H4 (cell line): ENCODE results near the gene IGSF5. TPM values are rescaled to one million over a fixed set of nuclear protein-coding genes. Genes with fewer than 3 reads are reported as not detected.
"Not testable (repeated sequence)": the region's sequence is repeated elsewhere in the genome, so short reads cannot be mapped to it uniquely, and the experiment has no call there.

ENCODE experiments used
- DNase-seq: peaks from one replicate; pipeline ENCODE4 v3.0.0-alpha.2; 2015; ENCODE audit warnings: low spot score
- total RNA-seq: library from RNA; depleted of rRNA; stranded (reverse); fragments of >200 nt; shearing (Covaris generic); gene quantifications from 2 replicates; pipeline ENCODE4 v1.2.3, GENCODE V29; 2014; rRNA removed

Gene IGSF5
- 0.04 and 0.19 TPM in 2 replicates for total RNA-seq

GRCh38 chr21:39744883-39745282, at the start of gene IGSF5:
Gene IGSF5 (plus strand): TSS chr21:39745183. CDS start chr21:39745510, 327 bp downstream.
- not testable (repeated sequence) for DNase-seq

- no peak for DNase-seq
Measured at GRCh38 chr21:39696196-39696595, 48.8 kb upstream of the IGSF5 start.

GRCh38 chr21:39696618-39697017, 48.4 kb upstream of the IGSF5 start:
- peak; percentile 17 for DNase-seq

DNA sequence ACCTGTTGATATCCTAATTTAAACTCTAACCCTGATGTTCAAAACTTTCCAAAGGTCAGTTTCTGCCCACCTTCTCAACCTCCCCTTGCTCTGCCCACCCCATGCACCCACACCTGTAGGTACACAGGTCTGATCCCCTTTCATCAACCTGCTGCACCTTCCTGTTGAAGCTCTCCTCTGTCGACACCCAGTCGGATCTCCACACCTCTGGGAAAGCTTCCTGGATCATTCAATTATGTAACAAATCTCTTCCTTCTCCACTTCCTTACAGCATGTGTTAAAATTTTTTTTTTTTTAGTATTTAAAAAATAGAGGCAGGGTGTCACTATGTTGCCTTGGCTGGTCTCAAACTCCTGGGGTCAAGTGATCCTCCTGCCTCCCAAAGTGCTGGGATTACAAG, 44.7 kb upstream of the IGSF5 start:
- DNase-seq: no peak

- no peak for DNase-seq
Measured at GRCh38 chr21:39703578-39703977, 41.4 kb upstream of the IGSF5 start.

DNA sequence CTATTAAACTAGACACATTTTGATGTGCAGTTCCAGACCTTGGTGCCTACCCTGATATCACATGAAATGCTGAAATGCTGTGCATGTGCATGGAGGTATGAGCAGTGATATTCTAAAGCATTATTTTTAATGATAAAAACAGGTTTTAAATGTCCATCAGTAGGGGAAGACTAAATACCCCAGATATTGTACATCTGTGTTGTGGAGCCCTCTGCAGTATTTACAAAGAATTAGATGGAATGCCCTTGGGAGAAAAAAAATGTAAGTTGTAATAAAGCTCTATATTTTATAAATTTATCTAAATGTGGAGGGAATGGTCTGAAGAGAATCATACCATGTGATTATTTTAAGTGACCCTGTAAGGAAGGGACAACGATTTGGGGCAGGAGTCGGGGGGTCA, 39.1 kb upstream of the IGSF5 start:
- DNase-seq: no peak

- no peak for DNase-seq
Measured at GRCh38 chr21:39707316-39707715, 37.7 kb upstream of the IGSF5 start.

DNA sequence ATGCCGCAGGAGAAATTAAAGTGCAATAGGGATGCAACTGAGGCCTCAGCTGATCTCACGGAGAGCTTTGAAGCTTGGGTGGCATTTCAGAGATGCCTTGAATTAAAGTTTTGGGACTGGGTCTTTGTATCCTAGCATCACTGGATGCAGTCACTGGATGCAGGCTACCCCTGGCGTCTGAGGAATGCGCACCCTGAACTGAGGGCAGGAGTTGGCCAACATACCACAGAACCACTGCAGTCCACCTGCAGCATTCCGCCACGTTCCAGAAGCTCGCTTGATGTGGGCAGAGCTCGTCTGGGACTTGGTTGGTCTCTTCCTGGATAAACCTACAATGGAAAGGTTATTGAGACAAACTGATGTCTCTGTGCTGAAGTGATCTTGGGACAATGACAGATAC, 34.1 kb upstream of the IGSF5 start:
- DNase-seq: no peak

DNA sequence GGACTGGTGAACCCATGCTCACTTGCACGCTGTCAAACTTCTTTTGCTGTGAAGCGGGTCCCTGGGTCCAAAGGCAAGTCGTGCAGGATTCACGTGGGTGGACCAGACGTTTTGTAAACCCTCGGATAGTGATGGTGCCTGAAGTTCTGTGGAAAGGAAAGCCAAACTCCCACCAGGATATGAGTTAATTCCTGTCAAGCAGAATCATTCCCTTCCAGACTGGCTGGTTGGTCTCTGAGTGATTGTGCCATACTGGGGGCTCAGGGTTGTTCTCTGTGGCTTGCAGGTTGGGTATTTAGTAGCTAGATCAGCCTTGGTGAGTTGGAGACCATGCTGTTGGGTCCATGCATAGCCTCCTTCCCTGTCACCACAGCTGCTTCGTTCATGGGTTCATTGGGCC, 32.7 kb upstream of the IGSF5 start:
- DNase-seq: no peak

- no peak for DNase-seq
Measured at GRCh38 chr21:39712976-39713375, 32.0 kb upstream of the IGSF5 start.

GRCh38 chr21:39713905-39714304, 31.1 kb upstream of the IGSF5 start:
- no peak for DNase-seq

GRCh38 chr21:39714331-39714730, 30.7 kb upstream of the IGSF5 start:
- no peak for DNase-seq

DNA sequence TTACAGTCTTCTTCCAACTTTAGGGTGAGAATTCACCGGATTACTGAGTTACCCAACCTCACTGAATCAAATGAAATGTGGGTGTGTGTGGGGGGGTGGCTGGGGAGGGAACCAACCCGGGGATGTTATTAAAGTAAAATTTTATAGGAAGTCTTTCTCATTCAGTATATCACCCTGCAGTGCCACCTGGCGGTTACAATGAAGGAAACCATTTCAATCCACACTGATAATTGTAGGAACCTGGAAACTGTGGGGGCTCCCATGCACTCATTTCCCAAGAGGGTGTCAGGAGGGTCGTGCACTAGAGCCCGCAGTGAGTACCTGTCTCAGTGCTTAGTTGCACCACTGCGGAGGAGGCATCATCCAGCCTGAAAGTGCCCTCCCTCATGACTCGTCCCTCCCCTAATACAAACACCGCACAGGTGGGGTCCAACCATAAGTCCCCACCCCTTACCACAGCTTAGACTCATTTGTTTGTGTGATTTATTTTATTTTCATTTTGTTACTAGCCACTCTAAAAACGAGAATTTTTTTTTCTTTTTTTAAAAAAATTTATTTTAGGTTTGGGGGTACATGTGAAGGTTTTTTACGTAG, 29.1 kb upstream of the IGSF5 start:
- peak; percentile 32 for DNase-seq

GRCh38 chr21:39720126-39720778, 24.7 kb upstream of the IGSF5 start:
- DNase-seq: no peak

GRCh38 chr21:39721885-39722284, 23.1 kb upstream of the IGSF5 start:
- DNase-seq: no peak

DNA sequence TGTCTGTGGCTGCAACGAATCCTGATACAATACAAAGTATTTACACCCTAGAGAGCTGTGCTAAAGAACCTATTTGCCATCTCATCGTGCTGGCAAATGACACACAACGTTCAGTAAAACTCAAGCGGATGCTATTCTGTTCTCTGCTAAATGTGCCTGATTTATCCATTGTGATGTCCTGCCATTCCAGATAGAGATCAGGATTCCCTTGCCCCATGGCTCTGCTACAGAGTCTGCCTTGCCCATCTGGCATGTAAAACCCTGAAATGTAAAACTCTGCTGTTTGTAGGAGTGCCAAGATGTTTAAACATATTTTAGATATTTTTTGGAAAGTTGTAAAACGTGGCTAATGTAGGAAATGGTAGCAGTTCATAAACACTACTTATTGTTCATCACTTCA, 20.0 kb upstream of the IGSF5 start:
- DNase-seq: no peak

GRCh38 chr21:39726133-39726532, 18.9 kb upstream of the IGSF5 start:
- no peak for DNase-seq

DNA sequence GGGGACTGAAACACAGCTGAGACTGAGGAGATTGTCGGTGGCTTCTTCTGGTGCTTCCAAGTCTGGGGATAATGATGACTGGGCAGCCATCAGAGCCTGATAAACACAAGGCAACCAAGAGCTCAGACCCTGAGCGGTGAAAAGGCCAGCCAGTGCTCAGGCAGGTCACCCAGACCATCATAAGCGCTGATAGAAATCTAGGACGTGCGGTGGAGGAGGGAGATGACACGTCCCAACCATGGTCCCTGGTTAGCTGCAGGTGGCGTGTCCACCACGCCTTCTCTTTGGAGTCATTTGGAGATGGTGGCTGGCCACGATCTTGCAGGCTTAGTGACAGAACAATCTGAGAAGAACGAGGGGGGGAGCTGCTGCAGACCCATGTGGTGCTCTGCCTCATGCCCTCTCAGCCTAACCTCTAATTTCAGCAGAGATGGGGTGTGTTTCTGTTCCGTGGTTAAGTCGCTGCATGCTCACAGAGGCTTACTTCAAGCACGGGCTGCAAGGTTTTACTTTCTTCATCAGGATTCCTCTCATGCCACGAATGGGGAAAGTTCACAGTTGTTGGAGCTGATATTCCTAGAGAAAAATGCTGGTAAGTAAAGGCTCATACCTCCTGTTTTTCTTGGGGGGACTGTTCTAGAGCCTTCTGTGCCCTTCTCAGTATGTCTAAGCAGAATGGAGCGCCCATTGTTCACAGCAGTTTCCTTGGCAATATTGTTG, 17.4 kb upstream of the IGSF5 start:
- DNase-seq: no peak

- DNase-seq: no peak
Measured at GRCh38 chr21:39728341-39728740, 16.6 kb upstream of the IGSF5 start.

DNA sequence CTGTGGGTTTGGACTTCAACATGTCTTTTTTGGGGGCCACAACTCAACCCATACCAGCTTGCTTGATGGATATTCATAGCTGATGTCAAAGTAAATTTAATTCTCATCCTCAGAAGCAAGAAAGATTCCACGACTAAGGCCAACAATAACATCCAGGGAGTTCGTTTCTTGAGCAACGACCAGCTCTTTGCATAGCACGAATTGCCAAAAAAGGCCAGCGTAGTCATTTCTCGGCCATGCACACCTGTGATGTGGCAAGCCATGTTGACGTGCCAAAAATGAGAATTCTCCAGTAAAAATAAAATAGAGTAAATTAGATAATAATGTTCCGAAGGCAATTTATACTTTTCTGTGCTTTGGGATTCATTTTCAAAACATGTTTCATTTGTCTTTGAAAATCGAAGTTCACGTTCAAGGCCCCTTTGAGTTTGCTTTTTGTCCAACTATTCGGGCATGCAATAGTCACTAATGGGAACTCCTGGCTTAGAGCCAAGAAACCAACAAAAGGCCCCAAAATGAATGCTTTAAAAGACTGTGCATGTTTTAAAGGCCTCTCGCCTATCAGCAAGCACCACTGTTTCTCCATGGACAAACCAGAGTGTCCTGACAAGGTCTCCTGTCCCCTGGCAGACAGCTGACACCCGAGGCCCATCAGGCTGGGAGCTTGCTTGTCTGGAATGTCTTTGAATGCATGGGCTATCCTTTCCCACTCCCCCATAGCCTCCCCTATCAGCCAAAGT, 14.4 kb upstream of the IGSF5 start:
- no peak for DNase-seq

GRCh38 chr21:39736716-39737115, 8.3 kb upstream of the IGSF5 start:
- DNase-seq: no peak

GRCh38 chr21:39737376-39738000, 7.5 kb upstream of the IGSF5 start:
- no peak for DNase-seq
